ENCODE data around the gene CHD9. TPM values are rescaled to one million over a fixed set of nuclear protein-coding genes. Genes with fewer than 3 reads are reported as not detected.

Gene CHD9
- total and polyA plus RNA-seq, 9 of the 15 experiments (the other 6 are each of a cell fraction or from before 2014, with no cell fraction given), result 29.0 to 69.3 (median 40.6) TPM

- TF ChIP-seq ZBTB40 (IDR thresholded peaks at IDR 0.05) (no peak), ZBTB40 (CRISPR knock-in tag; IDR thresholded peaks at IDR 0.05) (no peak), ZBED1 (IDR thresholded peaks at IDR 0.05) (no peak), RBM25 (IDR thresholded peaks at IDR 0.05; ENCODE audit: low read depth, low read length, severe bottlenecking) (peak; percentile 42), KLF10 (CRISPR knock-in tag; IDR thresholded peaks at IDR 0.05) (no peak), TSHZ1 (CRISPR knock-in tag; IDR thresholded peaks at IDR 0.05) (no peak), CGGBP1 (CRISPR knock-in tag; IDR thresholded peaks at IDR 0.05) (no peak), CHD4 (IDR thresholded peaks at IDR 0.05; ENCODE audit: insufficient read depth, insufficient replicate concordance, low read depth, low read length, poor library complexity, severe bottlenecking) (no peak), SNAPC5 (CRISPR knock-in tag; IDR thresholded peaks at IDR 0.05) (no peak), FOXA1 (IDR thresholded peaks at IDR 0.05; ENCODE audit: borderline replicate concordance) (no peak), CREBBP (IDR thresholded peaks at IDR 0.05; ENCODE audit: low read depth, low read length) (no peak), ZNF79 (CRISPR knock-in tag; IDR thresholded peaks at IDR 0.05; ENCODE audit: low read depth) (no peak), ZFP36 (IDR thresholded peaks at IDR 0.05; ENCODE audit: low read depth, low read length, partially characterized antibody) (no peak)
Observed at GRCh38 chr16:53053967-53054669, 673 bp upstream of the CHD9 start (continued).
